GM21423 (cell line): ENCODE data around the gene BPHL.
"Not testable (repeated sequence)": the region's sequence is repeated elsewhere in the genome, so short reads cannot be mapped to it uniquely, and the experiment has no call there.

ENCODE experiments used
- ATAC-seq: cut with Tn5 transposase; IDR thresholded peaks from one replicate; pipeline ENCODE4 v1.9.1; 2021; ENCODE audit warnings: mild to moderate bottlenecking, moderate library complexity; ENCODE audit not compliant: unreplicated experiment

Gene BPHL

DNA sequence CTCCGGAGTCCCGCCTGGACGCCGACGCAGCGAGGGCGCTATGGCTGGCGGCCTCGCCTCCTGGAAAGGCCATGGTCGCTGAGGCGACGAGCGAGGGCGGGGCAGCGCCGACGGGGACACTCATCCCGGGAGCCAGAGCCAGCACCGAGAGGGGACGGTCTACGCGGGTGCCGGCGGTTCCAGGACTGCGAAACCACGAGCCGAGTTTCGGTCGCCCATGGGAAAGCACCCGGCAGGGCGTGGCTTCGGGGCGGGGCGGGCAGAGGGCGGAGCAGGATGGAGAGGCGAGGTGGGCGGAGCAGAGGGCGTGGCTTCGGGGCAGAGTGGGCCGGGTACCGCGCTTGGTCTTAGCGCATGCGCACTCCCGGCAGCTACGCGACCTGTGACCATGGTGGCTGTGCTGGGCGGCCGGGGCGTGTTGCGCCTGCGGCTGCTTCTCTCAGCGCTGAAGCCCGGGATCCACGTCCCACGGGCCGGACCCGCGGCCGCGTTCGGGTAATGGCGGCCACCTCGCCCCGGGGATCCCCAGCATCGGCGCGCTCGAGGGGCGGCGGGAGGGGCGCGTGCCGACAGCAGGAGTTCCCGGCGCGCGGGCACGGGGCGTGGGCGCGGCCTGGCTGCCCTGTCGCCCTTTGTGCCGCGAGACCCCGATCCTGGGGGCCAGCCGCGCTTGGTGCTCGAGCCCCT lies at the start of gene BPHL:
BPHL (plus strand) TSS at position 359 of the 687 bp plus-strand sequence; CDS start at position 389, 30 bp downstream.
- peak; percentile 89 for ATAC-seq

DNA sequence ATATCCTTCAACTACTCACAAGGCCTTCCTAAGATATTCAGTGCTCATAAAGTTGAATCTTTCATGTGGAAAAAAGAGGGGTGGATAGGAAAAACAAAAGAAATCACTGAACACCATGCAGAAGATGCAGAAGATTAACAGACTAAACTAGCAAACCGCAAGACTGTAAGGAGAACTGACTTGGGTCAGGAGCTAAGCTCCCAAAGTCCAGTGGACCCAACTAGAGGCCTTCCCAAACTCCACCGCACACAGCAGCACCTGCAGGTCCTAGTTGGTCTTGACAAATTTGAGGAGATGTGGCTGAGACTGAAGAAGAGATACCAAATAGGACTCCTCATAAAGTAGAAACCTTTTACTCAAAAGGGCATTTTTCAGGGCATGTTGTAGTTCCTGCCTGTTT lies 46.9 kb upstream of the BPHL start:
- ATAC-seq: no peak

GRCh38 chr6:3072798-3073197 lies 45.7 kb upstream of the BPHL start:
- no peak for ATAC-seq

DNA sequence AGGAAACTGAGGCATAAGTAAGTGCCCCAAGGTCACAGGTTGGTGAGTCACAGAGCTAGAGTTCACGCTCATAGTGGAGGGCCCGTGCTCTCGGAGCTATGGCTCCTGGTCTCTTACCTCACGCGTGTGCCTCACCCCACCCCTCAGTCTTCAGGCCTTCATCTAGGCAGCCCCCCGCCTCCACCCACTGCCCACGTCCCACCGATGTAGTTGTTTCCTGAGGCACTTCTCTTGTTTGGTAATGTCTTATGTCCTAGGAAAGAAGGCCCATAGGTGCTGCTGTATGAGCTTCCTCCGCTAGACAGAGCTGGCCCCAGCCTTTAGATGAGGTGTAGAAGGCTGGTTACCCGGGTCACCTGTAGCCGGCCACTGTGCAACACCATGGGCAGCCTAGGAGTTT lies 45.1 kb upstream of the BPHL start:
- ATAC-seq: no peak

DNA sequence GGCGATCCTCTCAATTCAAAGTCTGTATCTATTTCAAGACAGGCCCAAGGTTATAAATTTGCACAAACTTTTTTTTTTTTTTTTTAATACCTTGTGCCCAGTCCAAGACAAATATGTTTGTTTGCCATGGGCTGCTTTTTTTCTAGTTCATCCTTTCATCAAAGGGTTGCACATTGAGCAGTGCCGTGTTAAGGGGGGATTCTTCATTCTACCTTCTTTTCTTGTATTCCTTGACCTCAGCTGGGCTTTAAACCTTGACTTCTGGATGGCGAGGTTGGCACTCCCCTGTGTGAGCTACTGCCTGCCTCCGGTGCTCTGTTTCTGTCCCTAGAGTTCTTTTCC lies 42.8 kb upstream of the BPHL start:
- no peak for ATAC-seq

GRCh38 chr6:3076320-3076719 lies 42.2 kb upstream of the BPHL start:
- ATAC-seq: no peak

DNA sequence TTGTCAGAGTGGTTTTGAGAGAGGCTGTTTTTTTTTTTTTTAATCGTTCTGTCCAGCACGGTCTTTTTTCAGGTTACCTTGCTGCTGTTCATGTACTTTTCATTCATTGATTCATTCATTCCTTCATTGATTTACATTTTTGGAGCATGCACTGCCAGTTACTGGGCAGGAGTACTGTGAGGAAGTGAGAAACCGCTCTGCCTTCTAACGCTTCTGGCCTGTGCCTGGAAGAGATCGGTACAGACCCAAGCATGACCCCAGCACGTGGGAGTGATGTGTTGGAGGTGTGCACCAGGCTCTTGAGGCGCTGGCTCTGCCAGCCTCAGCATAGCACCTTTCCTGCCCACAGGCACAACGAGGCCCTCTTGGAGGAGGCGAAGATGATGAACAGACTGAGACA lies 41.1 kb upstream of the BPHL start:
- no peak for ATAC-seq

DNA sequence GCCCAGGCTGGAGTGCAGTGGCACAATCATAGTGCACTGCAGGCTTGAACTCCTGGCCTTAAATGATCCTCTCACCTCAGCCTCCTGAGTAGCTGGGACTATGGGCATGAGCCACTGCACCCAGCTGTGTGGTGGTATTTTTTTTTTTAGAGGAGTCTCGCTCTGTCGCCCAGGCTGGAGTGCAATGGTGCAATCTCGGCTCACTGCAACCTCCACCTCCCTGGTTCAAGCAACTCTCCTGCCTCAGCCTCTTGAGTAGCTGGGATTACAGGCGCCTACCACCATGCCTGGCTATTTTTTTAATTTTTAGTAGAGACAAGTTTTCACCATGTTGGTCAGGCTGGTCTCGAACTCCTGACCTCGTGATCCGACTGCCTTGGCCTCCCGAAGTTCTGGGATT lies 39.6 kb upstream of the BPHL start:
- not testable (repeated sequence) for ATAC-seq

- no peak for ATAC-seq
These were observed 38.8 kb upstream of the BPHL start for GRCh38 chr6:3079682-3080081.

DNA sequence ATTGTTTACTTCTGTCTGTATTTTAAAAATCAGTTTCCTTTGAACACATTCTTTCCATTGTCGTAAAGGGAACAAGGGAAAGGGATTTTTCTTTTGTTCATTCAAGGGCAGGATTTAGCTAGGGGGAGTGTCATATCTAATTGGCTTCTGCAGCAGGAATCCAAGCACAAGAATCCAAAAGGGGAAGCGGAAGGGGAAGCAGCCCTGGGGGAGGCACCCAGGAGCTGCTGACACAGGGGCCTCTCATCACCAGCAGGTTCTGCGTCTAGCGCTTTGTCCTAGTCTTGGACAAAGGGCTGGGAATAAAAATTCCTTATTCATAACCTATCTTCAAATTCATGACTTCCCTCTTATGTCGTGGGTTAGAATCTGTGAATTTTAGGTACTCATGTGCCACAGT lies 36.6 kb upstream of the BPHL start:
- ATAC-seq: no peak

GRCh38 chr6:3085074-3085473 lies 33.4 kb upstream of the BPHL start:
- ATAC-seq: no peak

DNA sequence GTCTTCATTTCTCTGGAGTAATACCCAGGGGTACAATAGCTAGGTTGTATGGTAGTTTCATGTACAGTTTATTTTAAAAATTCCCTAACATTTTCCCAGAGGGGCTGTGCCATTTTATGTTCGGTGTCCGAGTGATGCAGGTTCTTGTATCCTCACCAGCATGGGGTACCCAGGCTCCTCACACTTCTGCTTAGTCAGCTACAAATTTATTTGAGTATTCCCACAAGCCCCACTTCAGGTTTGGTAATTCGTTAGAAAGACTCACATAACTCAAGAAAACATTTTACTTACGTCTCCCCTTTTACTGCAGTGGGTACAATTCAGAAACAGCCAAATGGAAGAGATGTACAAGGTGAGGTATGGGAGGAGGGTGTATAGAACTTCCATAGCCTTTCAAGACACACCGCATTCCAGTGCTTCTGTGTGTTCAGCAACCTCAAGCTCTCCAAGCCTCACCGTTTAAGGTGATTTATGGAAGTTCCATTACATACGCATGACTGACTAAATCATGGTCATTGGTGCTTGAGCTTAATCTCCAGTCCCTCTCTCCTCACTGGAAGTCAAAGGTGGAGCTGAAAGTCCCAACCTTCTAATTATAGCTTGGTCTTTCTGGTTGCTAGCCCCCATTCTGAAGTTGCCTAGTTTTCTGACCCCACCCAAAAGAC lies 32.1 kb upstream of the BPHL start:
- no peak for ATAC-seq

GRCh38 chr6:3088446-3088845 lies 30.1 kb upstream of the BPHL start:
- ATAC-seq: no peak

- no peak for ATAC-seq
These were observed 29.5 kb upstream of the BPHL start for GRCh38 chr6:3088968-3089367.

DNA sequence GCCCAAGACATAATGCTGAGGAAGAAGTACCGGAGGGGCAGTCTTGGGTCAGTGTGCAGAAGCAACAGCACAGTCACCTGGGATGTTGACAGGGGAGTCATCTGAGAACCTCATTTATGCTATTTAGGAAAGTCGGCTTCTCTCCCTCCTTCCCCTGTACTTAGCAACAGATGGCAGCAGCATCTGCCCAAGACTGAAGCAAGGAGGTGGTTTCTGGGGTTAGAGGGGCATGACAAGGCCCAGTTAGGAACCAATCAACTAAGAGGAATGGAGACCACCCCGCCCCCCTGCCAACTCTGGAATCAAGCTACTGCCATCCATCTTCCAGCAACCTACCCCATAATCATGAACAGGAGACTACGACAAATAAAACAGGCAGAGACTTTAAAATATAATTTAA lies 28.5 kb upstream of the BPHL start:
- ATAC-seq: no peak

DNA sequence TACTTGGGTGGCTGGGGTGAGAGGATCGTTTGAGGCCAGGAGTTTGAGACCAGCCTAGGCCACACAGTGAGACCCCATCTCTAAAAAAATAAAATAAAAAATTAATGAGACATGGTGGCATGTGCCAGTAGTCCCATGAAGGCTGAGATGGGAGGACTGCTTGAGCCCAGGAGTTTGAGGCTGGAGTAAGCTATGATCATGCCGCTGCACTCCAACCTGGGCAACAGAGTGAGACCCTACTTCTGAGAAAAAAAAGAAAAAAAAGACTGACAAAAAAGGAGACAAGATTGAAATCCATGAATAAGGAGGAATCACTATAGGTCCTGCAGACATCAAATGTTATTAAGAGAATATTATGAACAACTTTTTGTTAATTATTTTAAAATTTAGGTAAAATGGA lies 23.7 kb upstream of the BPHL start:
- no peak for ATAC-seq

- no peak for ATAC-seq
These were observed 15.6 kb upstream of the BPHL start for GRCh38 chr6:3102875-3103274.

GRCh38 chr6:3108746-3109414 lies 9.6 kb upstream of the BPHL start:
- no peak for ATAC-seq

DNA sequence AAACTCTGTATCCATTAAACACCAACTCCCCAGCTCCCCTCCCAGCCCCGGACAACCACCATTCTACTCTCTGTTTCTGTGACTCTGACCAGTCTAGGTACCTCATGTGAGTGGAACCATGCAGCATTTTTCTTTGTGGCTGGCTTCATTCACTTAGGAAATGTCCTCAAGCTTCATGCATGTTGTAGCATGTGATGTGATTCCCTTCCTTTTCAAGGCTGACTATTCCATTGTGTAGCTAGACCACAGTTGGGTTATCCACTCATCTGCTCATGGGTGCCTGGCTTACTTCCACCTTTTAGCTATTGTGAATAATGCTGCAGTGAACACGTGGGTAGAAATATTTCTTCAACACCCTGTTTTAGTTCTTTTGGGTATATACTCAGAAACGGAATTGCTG lies 8.8 kb upstream of the BPHL start:
- ATAC-seq: no peak

DNA sequence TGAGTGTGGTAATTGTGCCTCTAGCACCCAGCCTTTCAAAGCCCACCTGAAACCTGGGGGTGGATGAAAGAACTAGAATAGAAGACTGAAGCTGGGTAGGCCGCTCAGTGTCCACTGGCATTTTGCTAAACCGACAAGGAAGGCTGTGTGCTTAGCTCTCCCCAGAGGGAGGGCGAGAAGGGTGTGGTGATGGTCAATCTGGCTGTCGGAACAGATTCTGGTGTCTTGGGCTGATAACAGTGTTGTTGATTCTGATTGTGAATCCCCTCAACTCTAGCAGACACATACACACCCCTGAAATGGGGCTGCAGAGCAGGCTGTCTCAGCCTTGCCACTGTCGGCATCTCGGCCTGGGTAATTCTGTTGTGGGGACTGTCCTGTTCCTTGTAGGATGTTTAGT lies 4.1 kb upstream of the BPHL start:
- ATAC-seq: no peak

- ATAC-seq: peak; percentile 1
These were observed 579 bp upstream of the BPHL start for GRCh38 chr6:3117912-3118352.

DNA sequence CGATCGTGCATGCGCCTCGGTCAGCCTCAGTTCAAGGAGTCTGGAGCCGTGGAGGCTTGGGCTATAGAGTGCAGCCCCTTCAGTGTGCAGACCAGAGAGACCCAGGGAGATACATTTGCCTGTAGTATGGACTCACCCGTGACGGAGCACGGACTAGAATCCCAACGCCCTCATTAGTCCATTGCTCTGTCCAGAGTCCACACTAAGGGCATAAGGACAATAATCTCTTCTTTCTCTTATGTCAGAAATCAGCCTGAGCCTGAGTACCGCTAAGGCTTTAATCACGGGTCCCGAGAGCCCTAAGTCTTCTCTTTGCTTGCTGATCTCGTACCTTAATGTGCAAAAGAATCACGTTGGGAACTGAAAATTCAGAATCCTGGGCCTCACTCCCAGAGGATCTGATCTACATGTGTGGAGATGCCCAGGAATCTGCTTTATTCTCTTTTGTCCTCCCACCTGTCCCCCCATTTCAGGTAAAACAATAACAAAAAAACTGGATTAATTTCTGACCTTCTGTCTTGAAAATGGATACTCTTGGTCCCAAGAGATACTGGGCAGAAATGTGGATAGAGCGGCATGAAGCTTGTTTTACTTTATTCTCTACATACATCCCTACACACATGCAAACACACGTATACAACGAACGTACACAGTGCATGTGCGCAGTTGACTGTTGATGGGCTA lies 671 bp downstream of the BPHL start:
- ATAC-seq: peak; percentile 23
